Thyroid gland (tissue), 4 donors: ENCODE measurements around the gene GREB1L. TPM values are rescaled to one million over a fixed set of nuclear protein-coding genes. Genes with fewer than 3 reads are reported as not detected.
A peak's percentile ranks its signal among the peaks of the same experiment; 100 is the strongest.

Experiments
- DNase-seq, 2 donors: peaks; one replicate each; pipeline ENCODE4 v3.0.0-alpha.2; 2019
- H3K27ac ChIP-seq, 3 donors: fragments of 200-600 bp; sonication (generic); 1 replicate in 2 of 3; 2 replicates in 1 of 3; pipeline ENCODE4 v1.5.1; 2016 to 2019; ENCODE audit warnings: mild to moderate bottlenecking in 1 of 3, moderate library complexity in 1 of 3
- H3K27me3 ChIP-seq: fragments of 200-600 bp; sonication (generic); one replicate; pipeline ENCODE4 v1.5.1; 2019
- H3K36me3 ChIP-seq, 2 donors: fragments of 200-600 bp; sonication (generic); one replicate each; pipeline ENCODE4 v1.5.1; 2016 to 2019
- H3K4me1 ChIP-seq, 2 donors: fragments of 200-600 bp; sonication (generic); one replicate each; pipeline ENCODE4 v1.5.1; 2017 to 2019
- H3K4me3 ChIP-seq, 3 donors: fragments of 200-600 bp; sonication (generic); replicated peaks in 1 of 3; 1 replicate in 2 of 3; 2 replicates in 1 of 3; pipeline ENCODE4 v1.5.1; 2016; ENCODE audit warnings: mild to moderate bottlenecking in 1 of 3
- H3K9me3 ChIP-seq: fragments of 200-600 bp; sonication (generic); one replicate; pipeline ENCODE4 v1.5.1; 2017
- CTCF ChIP-seq, 6 experiments: fragments of 200-600 bp in 3 of 6; fragments of 450-650 bp in 3 of 6; sonication (generic) in 3 of 6; IDR thresholded peaks; one replicate each; pipeline ENCODE4 v1.5.1; 2016 to 2019; ENCODE audit warnings: antibody characterized with exemption in 6 of 6, mild to moderate bottlenecking in 2 of 6, inconsistent platforms in 1 of 6, moderate library complexity in 1 of 6
- POLR2A ChIP-seq, 2 donors: fragments of 450-650 bp; IDR thresholded peaks; one replicate each; pipeline ENCODE4 v1.6.1; 2017; ENCODE audit warnings: antibody characterized with exemption in 2 of 2, mild to moderate bottlenecking in 2 of 2, moderate library complexity in 1 of 2
- WGBS, 2 donors: methylation state at CpG; one replicate each; pipeline ENCODE4 v1.1.5; 2017; 5-methylcytosine and 5-hydroxymethylcytosine counted together
- intact Hi-C: fragments of 100-400 bp; cut with DNase I; formaldehyde crosslinking; loops from one replicate; pipeline ENCODE4 v1.15.1; 2023
- total RNA-seq, 4 donors: library from RNA; depleted of rRNA; stranded (reverse); fragments of >200 nt; gene quantifications; one replicate each; pipeline ENCODE4 v1.2.3, GENCODE V29; 2016

GREB1L gene
- total RNA-seq, 4 donors from 2014 or later: 25.0 to 43.5 (median 31.8) TPM

- H3K9me3 ChIP-seq: no peaks in the 10 kb centered on the region
These were observed 248.0 kb downstream of the GREB1L start for GRCh38 chr18:21489919-21490495.

GRCh38 chr18:21490748-21491147, 248.7 kb downstream of the GREB1L start:
- no peak for TF ChIP-seq CTCF (IDR thresholded peaks at IDR 0.05)
- no peak for TF ChIP-seq POLR2A (IDR thresholded peaks at IDR 0.05)
- H3K27me3 ChIP-seq: no peaks in the 10 kb centered on the region

More at GRCh38 chr18:21489919-21490495, 248.0 kb downstream of the GREB1L start:
- no peaks in the 10 kb centered on the region for H3K36me3 ChIP-seq
- peaks cover 12 to 15% of the 10 kb centered on the region in 2 donors for H3K4me1 ChIP-seq
- intact Hi-C loops: no loop called here
- 96 to 98% methylated on average over 13 to 15 of the region's 15 CpGs for WGBS, 2 donors
- H3K27me3 ChIP-seq: no peaks in the 10 kb centered on the region
- H3K27ac ChIP-seq: peak overlapping the region in 1 of 3 donors; percentile 32
- no peak for DNase-seq
- no peak overlapping the region for H3K4me3 ChIP-seq
- TF ChIP-seq POLR2A (IDR thresholded peaks at IDR 0.05): no peak
- no peak for TF ChIP-seq CTCF (IDR thresholded peaks at IDR 0.05)

GRCh38 chr18:21496277-21496835, 254.3 kb downstream of the GREB1L start:
- DNase-seq: no peak
- TF ChIP-seq POLR2A (IDR thresholded peaks at IDR 0.05) (no peak), CTCF (IDR thresholded peaks at IDR 0.05) (no peak)
- no peaks in the 10 kb centered on the region for H3K9me3 ChIP-seq
- 92 to 94% methylated on average over 12 of the region's 12 CpGs for WGBS, 2 donors
- H3K4me1 ChIP-seq: peaks cover 8 to 18% of the 10 kb centered on the region in 2 donors
- no peaks in the 10 kb centered on the region for H3K36me3 ChIP-seq
- no peak overlapping the region for H3K27ac ChIP-seq
- intact Hi-C loops: no loop called here
- no peak overlapping the region for H3K4me3 ChIP-seq
- H3K27me3 ChIP-seq: no peaks in the 10 kb centered on the region

More at GRCh38 chr18:21490748-21491147, 248.7 kb downstream of the GREB1L start:
- DNase-seq: peak; percentile 52 to 71
- H3K27ac ChIP-seq: peak overlapping the region in 1 of 3 donors; percentile 0
- no peaks in the 10 kb centered on the region for H3K36me3 ChIP-seq
- intact Hi-C loops: no loop called here
- H3K9me3 ChIP-seq: no peaks in the 10 kb centered on the region
- H3K4me3 ChIP-seq: no peak overlapping the region
- 32 to 37% methylated on average over 4 of the region's 4 CpGs for WGBS, 2 donors
- peaks cover 15 to 20% of the 10 kb centered on the region in 2 donors for H3K4me1 ChIP-seq

- WGBS, 2 donors: 87 to 88% methylated on average over 9 to 14 of the region's 16 CpGs
- peak; percentile 11 to 33 for DNase-seq
- intact Hi-C loops: no loop called here
- TF ChIP-seq POLR2A (IDR thresholded peaks at IDR 0.05) (no peak), CTCF (IDR thresholded peaks at IDR 0.05) (no peak)
- H3K27me3 ChIP-seq: no peaks in the 10 kb centered on the region
- no peak overlapping the region for H3K27ac ChIP-seq
- H3K9me3 ChIP-seq: no peaks in the 10 kb centered on the region
- H3K4me1 ChIP-seq: peaks cover 0 to 26% of the 10 kb centered on the region in 2 donors
- H3K4me3 ChIP-seq: no peak overlapping the region
- H3K36me3 ChIP-seq: no peaks in the 10 kb centered on the region
These were observed 258.0 kb downstream of the GREB1L start for GRCh38 chr18:21499997-21500396.

GRCh38 chr18:21502661-21503060, 260.6 kb downstream of the GREB1L start:
- H3K27ac ChIP-seq: peak overlapping the region in 1 of 3 donors; percentile 30
- peaks cover 0 to 12% of the 10 kb centered on the region in 2 donors for H3K4me1 ChIP-seq
- no peaks in the 10 kb centered on the region for H3K27me3 ChIP-seq
- TF ChIP-seq POLR2A (IDR thresholded peaks at IDR 0.05) (no peak), CTCF (IDR thresholded peaks at IDR 0.05) (no peak)
- peak; percentile 55 to 63 for DNase-seq
- no peak overlapping the region for H3K4me3 ChIP-seq
- WGBS, 2 donors: 37 to 58% methylated on average over 7 of the region's 7 CpGs
- intact Hi-C loops: no loop called here
- H3K9me3 ChIP-seq: no peaks in the 10 kb centered on the region
- H3K36me3 ChIP-seq: no peaks in the 10 kb centered on the region
